ENCODE data around the gene MAP1S.

MAP1S gene

GRCh38 chr19:17686592-17687024, 32.7 kb upstream of the MAP1S start:
- Mint-ChIP-seq H3K27me3 (peaks cover 78% of the 10 kb centered on the region), H3K4me1 (peaks cover 13% of the 10 kb centered on the region), H3K27ac (no peak overlapping the region), H3K36me3 (no peaks in the 10 kb centered on the region), H3K9me3 (no peaks in the 10 kb centered on the region), H3K4me3 (no peak overlapping the region)
- no peak for ATAC-seq

GRCh38 chr19:17687141-17687856, 32.0 kb upstream of the MAP1S start:
- no peak for ATAC-seq
- H3K36me3 Mint-ChIP-seq: no peaks in the 10 kb centered on the region
- H3K4me3 Mint-ChIP-seq: no peak overlapping the region
- H3K27ac Mint-ChIP-seq: no peak overlapping the region
- peaks cover 13% of the 10 kb centered on the region for H3K4me1 Mint-ChIP-seq
- H3K27me3 Mint-ChIP-seq: peaks cover 75% of the 10 kb centered on the region
- no peaks in the 10 kb centered on the region for H3K9me3 Mint-ChIP-seq

- Mint-ChIP-seq H3K4me3 (no peak within 1 kb of the TSS), H3K36me3 (no peaks in the 10 kb centered on the region), H3K27ac (no peak within 1 kb of the TSS), H3K27me3 (peaks cover 75% of the 10 kb centered on the region), H3K4me1 (peaks cover 13% of the 10 kb centered on the region), H3K9me3 (no peaks in the 10 kb centered on the region)
- peak; percentile 58 for ATAC-seq
These were observed 31.2 kb upstream of the MAP1S start, which contains the start of gene UNC13A for GRCh38 chr19:17687857-17688784. Gene UNC13A, minus strand, starts transcription at chr19:17688354. Its CDS starts 155 bp downstream, at chr19:17688199.

GRCh38 chr19:17688853-17689595, 30.3 kb upstream of the MAP1S start:
- H3K36me3 Mint-ChIP-seq: no peaks in the 10 kb centered on the region
- peaks cover 13% of the 10 kb centered on the region for H3K4me1 Mint-ChIP-seq
- ATAC-seq: peak; percentile 5
- H3K27me3 Mint-ChIP-seq: peaks cover 75% of the 10 kb centered on the region
- H3K4me3 Mint-ChIP-seq: no peak overlapping the region
- no peak overlapping the region for H3K27ac Mint-ChIP-seq
- H3K9me3 Mint-ChIP-seq: no peaks in the 10 kb centered on the region

- Mint-ChIP-seq H3K36me3 (no peaks in the 10 kb centered on the region), H3K9me3 (no peaks in the 10 kb centered on the region), H3K4me3 (no peak overlapping the region), H3K4me1 (peaks cover 10% of the 10 kb centered on the region), H3K27me3 (peaks cover 79% of the 10 kb centered on the region), H3K27ac (no peak overlapping the region)
- no peak for ATAC-seq
These were observed 26.7 kb upstream of the MAP1S start for GRCh38 chr19:17692566-17692965.

- Mint-ChIP-seq H3K36me3 (no peaks in the 10 kb centered on the region), H3K4me1 (no peaks in the 10 kb centered on the region), H3K4me3 (no peak overlapping the region), H3K9me3 (no peaks in the 10 kb centered on the region), H3K27ac (no peak overlapping the region), H3K27me3 (peaks cover 87% of the 10 kb centered on the region)
- ATAC-seq: no peak
These were observed 24.1 kb upstream of the MAP1S start for GRCh38 chr19:17695198-17695597.

GRCh38 chr19:17703824-17704463, 15.3 kb upstream of the MAP1S start:
- peaks cover 20% of the 10 kb centered on the region for H3K27me3 Mint-ChIP-seq
- no peaks in the 10 kb centered on the region for H3K9me3 Mint-ChIP-seq
- no peak overlapping the region for H3K27ac Mint-ChIP-seq

GRCh38 chr19:17706750-17707181, 12.5 kb upstream of the MAP1S start:
- Mint-ChIP-seq H3K9me3 (no peaks in the 10 kb centered on the region), H3K4me3 (no peak overlapping the region), H3K27me3 (no peaks in the 10 kb centered on the region), H3K27ac (no peak overlapping the region), H3K4me1 (no peaks in the 10 kb centered on the region), H3K36me3 (no peaks in the 10 kb centered on the region)
- ATAC-seq: no peak

More at GRCh38 chr19:17703824-17704463, 15.3 kb upstream of the MAP1S start:
- ATAC-seq: peak; percentile 82
- no peaks in the 10 kb centered on the region for H3K36me3 Mint-ChIP-seq
- no peaks in the 10 kb centered on the region for H3K4me1 Mint-ChIP-seq
- H3K4me3 Mint-ChIP-seq: no peak overlapping the region

- H3K9me3 Mint-ChIP-seq: no peaks in the 10 kb centered on the region
- ATAC-seq: no peak
- H3K27me3 Mint-ChIP-seq: no peaks in the 10 kb centered on the region
- peaks cover 2% of the 10 kb centered on the region for H3K4me1 Mint-ChIP-seq
- H3K4me3 Mint-ChIP-seq: no peak overlapping the region
- no peak overlapping the region for H3K27ac Mint-ChIP-seq
- no peaks in the 10 kb centered on the region for H3K36me3 Mint-ChIP-seq
These were observed 7.4 kb upstream of the MAP1S start for GRCh38 chr19:17711851-17712250.

GRCh38 chr19:17716309-17716929, 2.9 kb upstream of the MAP1S start:
- Mint-ChIP-seq H3K4me3 (no peak overlapping the region), H3K9me3 (no peaks in the 10 kb centered on the region), H3K27ac (no peak overlapping the region), H3K4me1 (peaks cover 40% of the 10 kb centered on the region), H3K36me3 (peaks cover 11% of the 10 kb centered on the region), H3K27me3 (no peaks in the 10 kb centered on the region)
- ATAC-seq: no peak

- H3K4me1 Mint-ChIP-seq: peaks cover 47% of the 10 kb centered on the region
- peaks cover 15% of the 10 kb centered on the region for H3K36me3 Mint-ChIP-seq
- H3K9me3 Mint-ChIP-seq: no peaks in the 10 kb centered on the region
- peak overlapping the region; percentile 87 for H3K4me3 Mint-ChIP-seq
- no peaks in the 10 kb centered on the region for H3K27me3 Mint-ChIP-seq
- peak overlapping the region; percentile 81 for H3K27ac Mint-ChIP-seq
- ATAC-seq: no peak
These were observed 732 bp upstream of the MAP1S start for GRCh38 chr19:17718550-17718946.

- Mint-ChIP-seq H3K27ac (peak overlapping the region; percentile 81), H3K36me3 (peaks cover 26% of the 10 kb centered on the region), H3K9me3 (no peaks in the 10 kb centered on the region), H3K27me3 (no peaks in the 10 kb centered on the region), H3K4me1 (peaks cover 47% of the 10 kb centered on the region), H3K4me3 (peak overlapping the region; percentile 82)
- peak; percentile 72 for ATAC-seq
These were observed 585 bp downstream of the MAP1S start for GRCh38 chr19:17719730-17720400.

- Mint-ChIP-seq H3K36me3 (peaks cover 30% of the 10 kb centered on the region), H3K4me1 (peaks cover 47% of the 10 kb centered on the region), H3K27me3 (no peaks in the 10 kb centered on the region), H3K27ac (peak overlapping the region; percentile 81), H3K9me3 (no peaks in the 10 kb centered on the region), H3K4me3 (peak overlapping the region; percentile 82)
- ATAC-seq: no peak
These were observed 1.2 kb downstream of the MAP1S start for GRCh38 chr19:17720440-17720839.

Measured in stimulated activated memory B cell treated with anti-CD40 and anti-IgM and Interleukin-4, amounts not matched to agents 10 μg/mL and 1 μg/mL and 100 μg/mL, for 72 hours (primary cell).